ENCODE results near the gene FAM110C.
"Not testable (repeated sequence)": the region's sequence is repeated elsewhere in the genome, so short reads cannot be mapped to it uniquely, and the experiment has no call there.

FAM110C gene

GRCh38 chr2:42788-43187 is 3.5 kb downstream of the FAM110C start:
- no peak for DNase-seq (ENCODE audit: low read depth)

- no peak for DNase-seq (ENCODE audit: low read depth)
Measured at GRCh38 chr2:40465-40864, 5.8 kb downstream of the FAM110C start.

DNA sequence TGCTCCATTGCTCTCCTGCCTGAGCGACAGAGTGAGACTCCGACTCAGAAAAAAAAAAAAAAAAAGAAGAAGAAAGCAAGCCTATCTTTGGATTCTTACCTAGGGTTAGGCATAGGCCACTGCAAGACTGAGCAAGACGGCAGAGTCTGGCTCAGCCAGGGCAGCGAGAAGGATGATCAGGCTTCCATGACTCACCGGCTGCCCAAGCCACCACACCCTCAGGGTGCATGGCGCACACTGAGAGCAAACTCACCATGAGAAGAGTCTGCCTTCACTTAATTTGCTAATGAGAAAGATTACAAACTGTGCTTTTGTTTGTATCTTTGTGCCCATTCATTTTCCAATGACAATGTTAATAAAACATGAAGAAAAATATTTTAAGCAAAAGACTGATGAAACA is 8.2 kb downstream of the FAM110C start:
- peak; percentile 16 for DNase-seq (ENCODE audit: low read depth)

DNA sequence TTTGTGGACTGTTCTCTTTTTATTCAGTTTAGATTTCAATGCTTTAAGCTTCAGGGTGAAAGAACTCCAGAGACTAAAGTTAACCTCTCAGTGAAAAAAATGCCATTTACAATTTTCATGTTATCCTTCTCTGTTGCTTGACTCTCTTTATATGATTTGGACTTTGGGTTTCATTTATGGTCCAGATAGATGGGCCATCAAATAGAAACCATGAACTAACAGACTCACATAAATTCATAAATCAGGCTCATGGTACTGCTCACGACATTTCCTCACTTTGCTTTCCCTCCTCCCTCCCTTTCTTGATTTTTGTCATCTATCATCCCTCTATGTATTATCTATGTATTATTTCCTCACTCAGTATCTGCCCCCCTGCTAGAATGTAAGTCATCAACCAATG is 10.0 kb downstream of the FAM110C start:
- DNase-seq (ENCODE audit: low read depth) = no peak

DNA sequence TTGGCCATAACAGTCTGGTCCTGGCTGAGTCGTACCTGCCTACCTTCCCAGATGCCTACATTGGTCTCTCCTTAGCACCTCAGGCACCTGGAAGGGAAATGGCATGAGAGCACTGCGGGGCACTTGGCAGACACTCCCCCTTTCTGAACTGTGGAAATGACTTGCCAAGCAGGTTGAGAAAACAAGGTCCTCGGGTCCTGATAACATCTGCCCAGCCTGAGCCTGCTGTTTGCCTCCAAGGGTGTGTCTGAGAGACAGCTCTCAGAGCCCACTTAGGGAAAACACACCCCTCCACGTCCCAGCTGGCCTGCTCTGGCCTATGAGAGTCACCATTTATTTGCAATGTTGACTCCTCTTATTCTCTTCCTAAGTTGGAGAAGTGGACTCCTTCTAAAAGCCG is 10.5 kb downstream of the FAM110C start:
- no peak for DNase-seq (ENCODE audit: low read depth)

DNA sequence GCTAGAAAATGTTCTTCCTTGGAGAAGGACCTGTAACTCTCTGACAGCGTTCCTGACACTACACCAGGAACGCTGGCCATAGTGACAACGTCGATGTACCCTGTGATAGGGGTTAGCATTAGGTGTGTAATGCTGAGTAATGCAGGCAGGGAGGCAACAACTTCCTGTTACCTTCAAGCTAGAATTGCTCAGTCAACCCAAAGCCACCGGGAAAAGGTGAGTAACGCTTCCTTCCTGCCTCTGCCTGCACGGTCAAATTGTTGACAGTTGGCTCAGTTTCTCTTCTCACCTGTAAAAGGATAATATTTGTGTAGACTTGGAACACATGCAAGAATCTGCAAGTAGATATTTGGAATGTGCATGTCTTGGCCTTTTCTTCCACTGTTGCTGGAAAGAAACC is 12.7 kb downstream of the FAM110C start:
- DNase-seq (ENCODE audit: low read depth) = no peak

- no peak for DNase-seq (ENCODE audit: low read depth)
Measured at GRCh38 chr2:32068-32467, 14.2 kb downstream of the FAM110C start.

DNA sequence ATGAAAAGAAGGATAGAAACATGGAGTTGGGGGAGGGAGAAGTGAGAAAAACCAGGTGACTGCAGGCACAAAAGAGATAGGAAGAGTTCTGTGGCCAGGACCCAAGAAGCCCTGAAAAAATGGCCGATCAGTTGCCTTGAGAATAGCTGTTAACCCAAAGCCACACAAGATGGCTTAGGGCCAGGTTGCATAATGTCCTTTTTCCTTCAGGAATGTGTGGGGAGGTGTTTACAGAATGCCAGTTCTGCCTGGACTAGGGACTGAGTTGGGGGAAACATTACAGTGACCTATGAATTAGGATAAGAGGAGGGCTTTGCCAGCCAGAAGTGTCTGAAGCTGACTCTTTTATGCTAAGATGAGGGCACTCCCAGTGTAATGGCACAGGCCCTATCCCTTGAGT is 17.1 kb downstream of the FAM110C start:
- DNase-seq (ENCODE audit: low read depth) = no peak

- no peak for DNase-seq (ENCODE audit: low read depth)
Measured at GRCh38 chr2:28406-28975, 17.8 kb downstream of the FAM110C start.

- DNase-seq (ENCODE audit: low read depth) = no peak
Measured at GRCh38 chr2:26891-27290, 19.4 kb downstream of the FAM110C start.

DNA sequence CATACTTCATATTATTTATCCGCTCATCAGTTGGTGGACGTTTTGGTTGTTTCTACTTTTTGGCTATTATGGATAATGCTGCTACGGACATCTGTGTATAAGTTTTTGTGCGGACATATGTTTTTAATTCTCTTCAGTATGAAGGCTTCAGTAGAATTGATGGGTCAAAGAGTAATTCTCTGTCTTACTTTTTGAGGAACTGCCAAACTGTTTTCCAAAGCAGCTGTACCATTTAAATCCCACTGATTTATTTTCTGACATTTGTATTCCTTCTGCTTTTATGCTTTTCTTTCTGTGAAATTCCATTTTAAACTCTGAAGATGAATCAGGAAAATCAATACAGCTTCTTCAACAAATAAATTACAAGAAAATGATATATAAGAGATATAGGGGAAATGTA is 20.8 kb downstream of the FAM110C start:
- no peak for DNase-seq (ENCODE audit: low read depth)

DNA sequence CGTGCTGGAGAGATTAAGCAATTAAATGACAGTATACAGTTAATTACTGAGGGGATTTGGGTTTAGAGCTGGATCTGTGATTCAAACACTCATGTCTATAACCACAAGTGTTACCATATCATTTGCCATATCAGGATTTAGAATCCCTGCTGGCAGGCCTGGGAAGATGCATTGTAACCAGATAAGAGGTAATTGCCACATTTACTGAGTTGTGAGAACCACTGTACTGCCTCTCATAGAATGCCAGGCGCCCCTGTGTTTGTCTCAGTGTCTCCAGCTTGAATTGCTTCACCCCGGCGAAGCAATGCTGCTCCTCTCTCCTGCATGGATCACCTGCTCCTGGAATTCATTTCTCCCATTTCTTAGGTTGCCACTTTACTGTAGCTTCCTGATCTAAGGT is 21.7 kb downstream of the FAM110C start:
- DNase-seq (ENCODE audit: low read depth) = not testable (repeated sequence)

DNA sequence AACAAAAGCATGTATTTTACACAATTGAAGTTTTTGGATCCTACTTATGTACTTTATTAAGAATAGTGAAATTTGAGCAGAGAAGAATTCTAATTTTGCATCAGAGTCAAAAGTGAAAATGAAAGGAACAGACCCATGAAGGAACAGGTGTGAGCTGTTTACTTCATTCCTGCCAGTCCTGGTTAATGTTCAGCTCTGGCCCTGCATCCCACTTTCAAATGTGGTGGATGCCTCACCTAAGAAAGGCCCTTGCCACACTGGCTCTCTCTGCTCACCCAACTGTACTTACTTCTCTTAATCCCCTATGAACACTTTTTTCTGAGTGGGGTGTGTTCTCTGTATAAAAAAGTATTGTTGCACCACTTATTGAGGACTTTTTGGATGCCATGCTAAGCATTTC is 22.2 kb downstream of the FAM110C start:
- no peak for DNase-seq (ENCODE audit: low read depth)

DNA sequence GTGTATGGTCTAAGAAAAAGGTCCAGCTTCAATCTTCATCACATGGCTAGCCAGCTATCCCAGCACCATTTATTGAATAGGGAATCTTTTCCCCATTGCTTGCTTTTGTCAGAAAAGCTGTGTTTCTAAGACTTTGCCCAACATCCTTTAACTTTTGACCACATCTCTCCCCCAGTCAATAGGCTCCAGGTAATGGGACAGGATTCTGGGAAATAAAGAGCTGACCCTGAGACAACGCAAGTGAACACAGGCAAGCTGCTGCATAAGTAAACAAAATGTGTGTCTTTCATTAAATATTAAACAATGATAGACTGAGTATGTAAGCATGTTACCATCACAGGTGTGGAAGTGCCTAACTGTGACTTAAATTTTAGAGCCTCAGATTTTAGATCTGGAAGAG is 23.0 kb downstream of the FAM110C start:
- DNase-seq (ENCODE audit: low read depth) = no peak

GRCh38 chr2:22244-22643 is 24.1 kb downstream of the FAM110C start:
- DNase-seq (ENCODE audit: low read depth) = not testable (repeated sequence)

GRCh38 chr2:20259-20658 is 26.0 kb downstream of the FAM110C start:
- not testable (repeated sequence) for DNase-seq (ENCODE audit: low read depth)

GRCh38 chr2:19505-19904 is 26.8 kb downstream of the FAM110C start:
- DNase-seq (ENCODE audit: low read depth) = no peak

GRCh38 chr2:18402-19271 is 27.7 kb downstream of the FAM110C start:
- DNase-seq (ENCODE audit: low read depth) = no peak

GRCh38 chr2:15916-16315 is 30.4 kb downstream of the FAM110C start:
- DNase-seq (ENCODE audit: low read depth) = not testable (repeated sequence)

- peak; percentile 30 for DNase-seq (ENCODE audit: low read depth)
Measured at GRCh38 chr2:11248-11941, 34.9 kb downstream of the FAM110C start.

DNA sequence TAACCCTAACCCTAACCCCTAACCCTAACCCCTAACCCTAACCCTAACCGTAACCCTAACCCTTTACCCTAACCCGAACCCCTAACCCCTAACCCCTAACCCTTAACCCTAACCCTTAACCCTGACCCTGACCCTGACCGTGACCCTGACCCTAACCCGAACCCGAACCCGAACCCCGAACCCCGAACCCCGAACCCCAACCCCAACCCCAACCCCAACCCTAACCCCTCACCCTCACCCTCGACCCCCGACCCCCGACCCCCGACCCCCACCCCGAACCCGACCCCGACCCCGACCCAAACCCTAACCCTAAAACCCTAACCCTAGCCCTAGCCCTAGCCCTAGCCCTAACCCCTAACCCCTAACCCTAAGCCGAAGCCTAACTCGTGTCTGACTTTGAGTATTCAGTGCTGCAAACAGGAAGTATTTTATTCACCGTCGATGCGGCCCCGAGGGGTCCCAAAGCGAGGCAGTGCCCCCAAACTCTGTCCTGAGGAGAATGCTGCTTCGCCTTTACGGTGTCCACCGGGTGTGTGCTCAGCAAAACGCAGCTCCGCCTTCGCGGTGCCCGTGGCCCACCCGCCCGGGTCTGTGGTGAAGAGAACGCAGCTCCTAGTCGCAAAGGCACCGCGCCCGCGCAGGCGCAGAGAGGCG is 36.0 kb downstream of the FAM110C start:
- no peak for DNase-seq (ENCODE audit: low read depth)
